ENCODE results near the gene MRPS6.

The MRPS6 gene

DNA sequence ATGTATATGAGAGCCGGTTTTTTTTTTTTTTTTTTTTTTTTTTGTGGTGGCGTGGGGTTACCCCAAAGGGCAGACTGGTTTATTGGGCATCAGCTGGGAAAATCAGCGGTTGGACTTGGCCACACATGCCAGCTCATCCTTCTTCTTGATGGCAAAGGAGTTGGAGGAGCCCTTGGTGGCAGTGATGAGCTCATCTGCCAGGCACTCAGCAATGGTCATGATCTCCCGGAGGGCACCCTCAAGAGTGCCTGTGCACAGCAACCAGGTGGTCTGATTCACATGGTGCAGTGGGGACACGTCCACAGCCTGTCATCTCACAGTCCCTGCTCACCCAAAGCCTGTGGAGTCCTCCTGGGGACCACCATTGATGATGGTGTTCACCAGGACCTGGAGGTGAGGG lies 62.0 kb downstream of the MRPS6 start:
- DNase-seq, result no peak

DNA sequence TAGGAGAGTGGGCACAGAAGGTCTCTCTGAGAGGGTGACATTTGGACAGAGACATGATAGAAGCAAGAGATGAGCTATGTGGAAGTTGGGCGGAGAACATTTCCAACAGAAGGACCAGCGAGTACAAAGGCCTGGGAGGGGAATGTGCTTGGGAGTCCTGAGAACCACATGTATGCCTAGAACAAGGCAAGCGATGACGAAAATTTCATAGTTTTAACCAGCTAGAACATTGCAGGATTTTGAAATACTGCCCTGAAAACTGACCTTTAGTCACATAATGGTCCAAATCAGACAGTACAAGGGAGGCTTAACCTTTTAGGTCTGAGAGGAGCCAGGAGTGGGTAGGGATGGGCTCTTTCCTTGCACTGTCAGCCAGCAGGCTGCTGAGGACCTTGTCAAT lies 68.0 kb downstream of the MRPS6 start:
- DNase-seq, result no peak

DNA sequence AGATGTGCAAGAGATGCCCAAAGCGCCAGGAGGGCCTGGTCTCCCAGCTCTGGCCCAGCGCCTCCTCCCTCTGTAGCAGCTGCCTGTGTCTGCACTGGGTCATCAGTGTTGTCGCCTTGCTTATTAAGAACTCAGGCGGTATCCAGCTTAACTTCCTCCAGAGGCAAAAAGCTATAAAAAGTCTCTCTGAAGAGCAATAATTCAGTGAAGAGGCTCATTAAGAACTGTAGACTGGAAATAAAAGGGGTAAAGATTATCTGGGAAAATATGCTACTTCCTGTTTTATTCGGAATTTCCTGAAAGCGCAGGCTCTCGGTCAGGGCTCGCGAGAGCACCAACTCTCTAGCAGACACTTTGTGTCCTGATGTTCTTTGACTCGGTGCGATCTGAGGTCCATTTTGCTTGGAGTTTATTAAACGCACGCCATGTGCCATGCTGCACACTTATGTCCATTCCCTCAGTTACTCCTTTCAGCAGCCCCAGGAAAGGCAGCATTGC lies 70.4 kb downstream of the MRPS6 start:
- no peak for DNase-seq

DNA sequence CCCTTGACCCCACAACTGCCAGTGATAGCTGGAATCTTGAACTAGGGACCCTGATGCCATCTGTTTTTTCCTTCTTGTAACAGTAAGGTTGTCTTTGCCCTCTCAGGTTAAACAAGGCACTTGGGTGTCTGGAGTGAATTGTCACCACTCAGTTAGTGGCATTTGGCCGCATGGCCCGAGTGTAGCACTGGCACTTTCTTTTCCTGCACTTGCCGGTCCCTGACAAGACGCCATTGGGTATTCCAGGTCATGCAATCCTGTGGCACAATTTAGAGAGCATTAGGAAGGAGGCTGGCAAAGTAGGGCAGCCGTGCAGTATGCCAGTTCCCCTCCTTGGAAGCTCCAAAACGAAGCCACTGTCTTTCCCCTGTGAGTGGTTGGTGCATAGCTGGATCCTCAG lies 70.8 kb downstream of the MRPS6 start:
- DNase-seq, result no peak

DNA sequence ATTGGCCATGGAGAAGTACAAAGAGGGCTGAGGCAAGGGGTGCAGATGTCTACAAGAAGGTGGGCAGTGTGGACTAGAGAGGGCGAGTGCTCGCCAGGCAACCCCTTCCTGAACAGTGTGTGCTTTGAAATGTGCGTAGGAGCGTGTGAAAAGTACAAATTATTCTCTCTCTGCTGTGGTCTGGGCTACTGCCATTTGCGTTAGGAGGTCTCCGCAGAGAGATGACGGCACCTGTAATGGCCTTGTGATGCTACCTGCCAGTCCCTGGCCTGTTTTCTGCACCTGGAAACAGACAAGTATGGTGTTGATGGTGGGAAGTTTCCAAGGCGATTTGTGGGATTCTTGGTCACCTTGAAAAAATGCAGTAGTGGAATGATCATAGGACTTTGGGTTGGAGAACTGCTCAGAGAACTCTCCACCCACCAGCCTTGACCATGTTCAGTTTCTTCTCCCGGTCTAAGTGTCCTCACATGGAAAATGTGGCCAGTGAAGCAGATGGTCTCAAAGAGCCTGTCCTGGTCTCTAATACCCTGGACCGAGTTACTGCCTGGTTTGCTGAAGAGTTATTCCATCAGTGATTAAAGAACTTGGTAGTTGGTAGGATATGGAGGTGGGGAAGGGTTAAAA lies 74.5 kb downstream of the MRPS6 start:
- no peak for DNase-seq

DNA sequence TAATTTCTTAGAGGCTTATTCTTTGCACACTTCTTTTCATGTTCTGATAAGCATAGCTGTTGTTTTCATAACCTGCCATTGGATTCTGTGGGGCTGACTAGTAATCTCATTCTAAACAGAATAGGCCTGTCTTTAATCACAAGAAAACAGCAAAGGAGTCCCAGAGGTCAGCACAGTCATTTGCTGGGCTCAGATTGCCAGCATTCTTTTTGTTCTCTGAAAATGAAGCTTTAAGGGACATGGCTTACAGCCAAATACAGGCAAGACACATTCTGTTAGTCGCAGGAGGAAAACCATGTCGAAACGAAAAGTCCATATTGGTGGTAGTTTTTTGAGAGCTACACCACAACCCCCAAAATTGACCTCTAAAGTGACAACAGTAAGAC lies 75.0 kb downstream of the MRPS6 start:
- DNase-seq, result no peak

DNA sequence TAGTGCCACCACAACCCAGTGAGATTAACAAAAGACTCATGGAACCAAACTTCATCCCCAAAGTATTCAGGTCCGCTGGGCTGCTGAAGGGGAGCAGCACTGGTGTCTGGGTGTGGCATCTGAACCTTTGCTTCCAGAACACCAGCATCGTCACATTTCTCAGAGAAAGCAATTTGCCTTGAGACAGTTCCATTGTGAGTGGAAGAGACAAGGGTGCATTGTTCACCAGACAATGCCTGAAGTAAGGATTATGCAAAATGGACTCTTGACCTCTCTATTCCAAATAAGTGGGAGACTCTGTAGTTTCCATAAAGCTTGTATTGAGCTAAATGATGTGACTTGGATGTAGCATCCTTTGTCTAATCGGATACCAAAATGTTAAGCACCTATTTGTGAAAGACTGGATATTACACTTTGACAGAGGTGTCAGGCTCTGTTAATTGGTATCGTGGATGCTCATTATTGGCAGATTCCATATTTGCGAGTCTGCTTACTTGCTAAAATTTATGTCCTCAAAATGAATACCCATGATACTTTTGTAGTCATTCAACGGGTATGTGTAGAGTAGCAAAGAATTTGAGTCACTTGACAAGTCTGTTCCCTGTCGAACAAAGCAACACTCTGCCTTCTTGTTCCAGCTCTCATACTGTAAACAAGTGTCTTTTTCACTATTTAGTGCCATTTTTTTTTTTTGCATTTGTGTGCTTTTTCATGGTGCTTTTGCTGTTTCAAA lies 75.6 kb downstream of the MRPS6 start:
- no peak for DNase-seq

DNA sequence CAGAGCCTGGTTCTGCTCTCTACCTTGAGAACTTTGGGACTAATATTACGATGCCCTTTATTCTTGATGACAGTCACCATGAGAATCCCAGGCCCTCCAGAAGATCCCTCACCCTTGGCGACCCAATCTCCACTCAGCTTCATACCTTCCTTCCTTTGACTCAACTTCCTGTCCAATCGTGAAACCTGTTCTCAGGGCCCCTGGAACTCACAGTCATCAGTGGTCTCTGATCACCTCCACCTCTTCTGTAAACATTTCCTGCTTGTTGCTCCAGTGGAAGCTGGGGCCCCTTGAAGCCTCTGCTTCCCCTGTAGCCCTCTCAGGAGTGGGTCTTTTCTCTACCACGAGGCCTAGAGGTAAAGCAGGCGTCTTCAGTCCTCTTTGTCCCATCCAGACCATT lies 79.1 kb downstream of the MRPS6 start:
- no peak for DNase-seq

DNA sequence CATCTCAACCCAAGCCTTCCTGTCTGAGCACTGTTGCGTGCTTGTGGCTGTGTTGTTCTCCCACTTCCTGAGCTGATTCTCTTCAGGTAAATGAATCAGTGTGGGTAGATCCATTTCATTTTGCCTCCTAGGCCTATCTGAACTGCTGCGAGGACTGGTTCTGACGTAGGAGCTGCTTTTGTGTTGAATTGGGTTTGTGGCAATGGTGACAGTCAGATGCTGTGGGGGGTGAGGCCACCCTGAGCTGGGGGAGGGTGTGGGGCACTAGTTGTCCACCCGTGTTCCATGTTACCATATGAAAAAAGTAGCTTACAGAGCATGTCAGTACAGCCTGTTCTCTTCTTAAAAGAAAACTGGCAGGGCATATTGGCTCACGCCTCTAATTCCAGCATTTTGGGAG lies 81.5 kb downstream of the MRPS6 start:
- DNase-seq, result no peak

DNA sequence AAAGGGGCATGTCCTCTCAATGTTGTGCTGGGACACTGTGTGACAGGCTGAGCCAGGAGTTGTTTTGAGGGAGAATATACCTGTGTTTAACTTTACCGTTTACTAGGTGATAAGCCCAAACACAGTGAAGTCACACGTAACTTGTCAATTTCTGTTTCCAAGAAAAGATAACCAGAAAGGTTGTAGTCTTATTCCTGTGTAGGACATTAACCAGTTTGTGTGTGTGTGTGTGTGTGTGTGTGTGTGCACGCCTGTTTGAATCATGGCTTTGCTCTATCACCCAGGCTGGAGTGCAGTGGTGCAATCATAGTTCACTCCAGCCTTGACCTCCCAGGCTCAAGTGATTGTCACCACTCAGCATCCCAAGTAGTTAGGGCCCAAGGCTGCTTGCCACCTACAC lies 83.6 kb downstream of the MRPS6 start:
- DNase-seq, result no peak

DNA sequence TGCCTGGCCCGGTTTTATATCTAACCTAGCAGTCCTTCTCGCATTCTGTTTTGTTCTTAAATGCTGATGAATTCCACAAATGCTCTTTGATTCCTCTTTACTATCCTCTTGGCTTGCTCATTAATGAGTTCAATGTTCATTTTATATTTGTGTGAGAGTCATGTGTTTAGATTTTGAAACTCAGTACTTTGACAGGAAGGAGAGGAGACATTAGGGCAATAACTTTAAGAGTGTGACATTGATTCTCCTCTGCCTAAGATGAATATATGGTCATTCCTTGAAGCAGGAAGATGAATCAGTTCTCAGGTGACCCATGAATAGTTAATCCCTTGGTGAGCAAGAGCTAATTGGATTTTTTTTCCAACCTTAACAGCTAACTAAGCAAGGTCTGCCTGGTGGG lies 84.1 kb downstream of the MRPS6 start:
- DNase-seq, result no peak

DNA sequence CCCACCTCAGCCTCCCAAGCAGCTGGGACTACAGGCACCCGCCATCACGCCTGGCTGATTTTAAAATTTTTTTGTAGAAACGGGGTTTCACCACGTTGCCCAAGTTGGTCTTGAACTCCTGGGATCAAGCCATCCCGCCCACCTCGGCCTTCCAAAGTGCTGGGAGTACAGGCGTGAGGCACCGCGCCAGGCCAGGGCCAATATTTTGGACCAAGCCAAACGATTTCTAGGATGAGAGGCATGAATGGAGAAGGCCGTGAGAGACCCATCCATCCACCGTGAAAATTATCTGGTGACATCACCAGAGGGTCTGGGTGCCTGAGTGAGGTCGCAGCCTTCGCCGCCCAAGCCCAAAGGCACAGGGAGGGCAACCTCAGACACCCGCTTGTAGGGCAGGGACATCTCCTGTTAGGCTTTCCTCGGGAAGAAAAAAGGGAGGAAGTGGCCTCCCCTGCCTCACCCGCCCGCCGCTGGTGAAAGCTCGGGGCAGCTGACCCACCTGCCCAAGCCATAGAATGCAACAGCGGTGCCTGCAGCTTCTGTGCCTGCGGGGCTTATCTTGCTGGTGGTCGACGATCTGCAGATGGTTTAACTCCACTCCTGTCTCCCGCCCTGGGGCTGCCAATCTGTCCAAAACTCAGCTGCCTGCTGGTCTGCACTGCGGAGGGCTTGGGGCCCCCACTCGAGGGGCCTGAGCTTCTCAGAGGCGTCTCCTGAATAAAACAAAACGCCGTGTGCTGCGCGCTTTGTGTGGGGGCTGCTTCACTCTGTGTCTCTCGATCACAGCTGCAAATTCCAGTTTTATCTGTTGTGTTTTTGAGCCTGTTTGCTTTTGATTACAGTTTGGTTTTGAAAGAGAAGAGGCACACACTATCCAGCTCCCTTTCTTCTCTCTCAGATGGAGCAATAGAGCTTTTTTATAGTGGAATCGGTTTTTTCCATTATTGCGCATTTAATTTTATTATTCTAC lies 85.8 kb downstream of the MRPS6 start:
- DNase-seq, result no peak

DNA sequence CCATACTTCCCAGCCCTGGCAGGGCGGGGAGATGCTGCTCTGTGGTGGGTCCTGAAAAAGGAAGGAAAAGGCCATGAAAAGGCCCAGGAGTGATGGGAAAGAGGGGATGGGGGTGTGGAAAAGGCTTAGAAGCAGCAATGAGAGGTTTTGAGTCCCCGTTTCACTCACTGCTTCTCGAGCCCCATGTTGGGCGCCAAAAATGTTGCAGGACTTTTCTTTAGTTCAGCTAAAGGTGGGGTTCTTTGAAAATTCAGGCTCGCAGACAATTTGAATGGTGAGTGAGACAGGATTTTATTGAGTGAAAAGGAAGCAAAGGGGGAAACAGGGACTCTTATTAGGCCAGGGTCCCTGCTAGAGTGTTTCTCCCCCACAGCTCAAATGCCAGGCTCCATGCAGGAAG lies 93.1 kb downstream of the MRPS6 start:
- DNase-seq, result no peak

DNA sequence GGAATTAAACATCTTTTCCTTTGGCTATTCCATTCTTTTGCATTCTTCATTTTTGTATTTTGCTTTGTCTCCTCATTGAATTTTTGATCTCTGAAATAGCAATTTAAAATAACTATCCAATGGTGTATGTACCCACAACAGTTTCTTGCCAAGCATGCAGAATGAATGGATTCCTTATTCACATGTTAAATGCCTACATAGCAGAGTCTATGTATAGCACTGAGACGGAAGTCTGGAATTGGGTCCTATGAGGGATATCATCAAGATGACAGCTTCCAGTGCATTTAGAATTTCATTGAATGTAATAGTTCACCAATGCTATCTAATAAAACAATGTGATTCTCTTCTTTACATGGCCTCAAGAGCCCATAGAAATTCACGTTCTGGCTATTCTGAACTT lies 97.5 kb downstream of the MRPS6 start:
- no peak for DNase-seq

DNA sequence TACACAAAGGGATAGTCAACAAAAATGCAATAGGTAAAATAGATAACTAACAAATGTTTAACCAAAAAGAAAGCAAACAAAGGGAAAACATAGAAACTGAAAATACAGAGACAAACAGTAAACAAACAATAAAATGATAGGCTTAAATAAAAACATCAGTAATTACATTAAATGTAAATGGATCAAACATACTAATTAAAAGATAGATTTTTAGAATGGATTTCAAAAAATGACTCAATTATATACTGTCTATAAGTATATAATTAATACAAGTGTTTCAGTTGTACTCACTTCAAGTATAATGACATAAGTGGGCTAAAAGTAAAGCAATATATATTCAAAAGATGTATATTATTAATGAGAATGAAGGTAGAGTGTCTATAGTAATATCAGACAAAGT lies 101.1 kb downstream of the MRPS6 start:
- DNase-seq, result no peak

DNA sequence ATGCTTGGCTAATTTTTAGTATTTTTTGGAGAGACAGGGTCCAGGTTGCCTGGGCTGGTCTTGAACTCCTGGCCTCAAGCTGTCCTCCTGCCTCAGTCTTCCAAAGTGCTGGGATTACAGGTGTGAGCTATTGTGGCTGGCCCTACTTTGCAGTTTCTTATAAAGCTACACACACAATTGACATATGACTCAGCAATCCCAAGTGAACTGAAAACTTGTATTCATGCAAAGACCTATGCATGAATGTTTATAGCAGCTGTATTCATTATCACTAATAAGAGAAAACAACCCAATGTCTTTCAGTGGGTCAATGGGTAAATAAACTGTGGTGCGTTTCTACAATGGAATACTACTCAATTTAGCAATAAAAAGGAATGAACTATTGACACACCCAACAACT lies 103.1 kb downstream of the MRPS6 start:
- DNase-seq, result no peak

DNA sequence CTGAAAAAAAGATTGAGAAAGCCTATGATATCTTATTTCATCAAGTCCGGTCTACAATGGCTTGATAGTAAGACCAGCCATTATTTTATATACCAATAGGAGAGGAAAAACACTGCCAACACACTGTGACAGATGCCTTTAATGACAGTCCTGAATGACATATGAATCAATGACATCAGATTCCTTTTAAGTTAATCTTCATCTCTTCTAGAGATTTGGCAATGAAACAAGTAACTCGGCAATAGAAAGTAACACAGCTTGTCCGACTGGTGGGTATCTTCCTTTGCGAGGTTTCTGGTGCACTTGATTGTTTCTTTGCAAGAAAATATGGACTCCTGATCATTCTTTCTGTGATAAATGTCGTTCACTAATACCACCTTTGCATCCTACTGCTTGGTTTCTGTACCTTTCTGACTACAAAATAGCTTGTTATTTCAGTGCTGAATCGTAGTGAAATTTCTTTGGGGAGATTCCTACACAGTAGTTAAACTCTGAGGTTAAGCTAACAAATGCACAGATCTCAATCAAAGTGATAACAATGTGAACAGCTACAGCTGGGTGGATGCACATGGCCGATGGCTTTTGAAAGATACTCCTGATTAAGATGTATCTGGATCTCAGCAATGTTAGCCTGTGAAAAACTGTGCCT lies 104.7 kb downstream of the MRPS6 start:
- no peak for DNase-seq

DNA sequence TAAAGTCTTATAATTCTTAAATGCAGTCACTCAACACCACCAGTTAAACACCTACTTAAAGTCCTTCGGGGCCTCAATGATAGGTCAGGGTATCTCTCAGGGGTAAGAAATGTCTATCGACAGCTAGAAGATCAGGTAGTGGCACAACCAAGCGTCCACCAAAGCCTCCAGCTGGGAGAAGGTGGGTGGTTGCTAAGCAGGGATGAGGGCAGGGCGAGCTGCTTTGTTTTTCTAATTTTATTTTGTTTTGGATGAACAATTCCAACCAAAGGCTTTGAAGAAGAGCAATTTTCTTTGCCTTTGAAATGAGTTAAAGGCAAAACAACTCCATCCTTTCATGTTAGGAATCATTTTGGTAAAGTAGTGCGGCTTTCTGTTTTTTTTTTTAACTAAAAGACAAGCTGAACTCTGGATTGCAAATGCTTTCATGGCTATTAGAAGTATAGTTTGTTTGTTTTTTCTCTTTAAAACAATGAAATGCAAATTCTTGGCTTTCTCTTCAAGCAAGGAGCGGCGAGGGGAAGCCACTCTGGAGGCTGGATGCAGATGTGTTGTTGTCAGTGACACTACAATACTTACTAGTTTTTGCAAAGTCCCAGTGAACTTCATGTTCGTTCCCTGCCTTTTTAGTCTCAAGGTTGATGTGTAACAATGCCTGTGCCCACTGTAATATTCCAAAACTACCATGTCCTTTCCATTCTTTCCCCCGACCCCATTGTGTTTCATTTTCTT lies 106.0 kb downstream of the MRPS6 start:
- no peak for DNase-seq

DNA sequence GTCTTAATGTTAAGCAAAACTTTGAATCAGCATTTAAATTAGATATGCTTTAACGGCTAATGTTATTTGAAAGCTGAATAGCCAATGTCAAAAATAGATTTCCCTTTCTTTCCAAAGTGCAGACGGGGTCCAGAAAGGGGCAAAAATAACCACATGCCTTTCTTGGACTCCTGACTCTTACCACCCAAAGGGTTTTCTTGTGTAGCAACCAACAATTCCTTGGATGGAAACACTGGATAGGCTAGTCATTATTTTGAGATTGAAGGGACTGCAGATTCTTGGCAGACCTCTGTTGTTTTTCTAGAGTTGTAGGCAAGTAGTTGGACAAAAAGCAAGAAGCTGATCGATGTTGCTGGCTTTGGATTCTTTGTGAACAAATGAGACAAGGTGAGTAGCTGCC lies 107.0 kb downstream of the MRPS6 start:
- DNase-seq, result no peak

DNA sequence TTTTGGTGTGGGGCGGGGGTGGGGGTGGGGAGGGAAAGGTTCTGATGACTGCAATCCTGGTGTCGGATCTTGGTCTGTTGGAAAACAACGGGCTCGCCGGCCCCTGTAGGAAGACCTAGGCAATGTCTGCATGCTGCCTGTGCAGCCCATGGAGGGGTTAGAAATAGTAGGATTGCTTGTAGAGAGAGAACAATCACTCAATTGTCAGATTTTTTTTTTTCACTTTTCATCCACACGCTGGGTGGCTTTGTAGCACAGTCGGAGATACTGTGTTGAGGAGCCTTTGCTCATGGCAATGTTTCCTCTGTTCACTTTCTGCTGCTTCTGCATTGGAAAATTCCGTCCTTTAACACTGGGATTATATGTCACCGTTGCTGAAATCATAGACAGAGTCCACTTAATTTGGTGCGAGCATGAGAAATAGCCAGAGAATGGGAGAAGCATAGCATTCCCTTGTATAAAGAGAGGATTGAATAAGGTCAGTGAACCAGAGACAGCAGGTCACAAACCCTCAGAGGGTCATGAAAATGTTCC lies 107.5 kb downstream of the MRPS6 start:
- no peak for DNase-seq

DNA sequence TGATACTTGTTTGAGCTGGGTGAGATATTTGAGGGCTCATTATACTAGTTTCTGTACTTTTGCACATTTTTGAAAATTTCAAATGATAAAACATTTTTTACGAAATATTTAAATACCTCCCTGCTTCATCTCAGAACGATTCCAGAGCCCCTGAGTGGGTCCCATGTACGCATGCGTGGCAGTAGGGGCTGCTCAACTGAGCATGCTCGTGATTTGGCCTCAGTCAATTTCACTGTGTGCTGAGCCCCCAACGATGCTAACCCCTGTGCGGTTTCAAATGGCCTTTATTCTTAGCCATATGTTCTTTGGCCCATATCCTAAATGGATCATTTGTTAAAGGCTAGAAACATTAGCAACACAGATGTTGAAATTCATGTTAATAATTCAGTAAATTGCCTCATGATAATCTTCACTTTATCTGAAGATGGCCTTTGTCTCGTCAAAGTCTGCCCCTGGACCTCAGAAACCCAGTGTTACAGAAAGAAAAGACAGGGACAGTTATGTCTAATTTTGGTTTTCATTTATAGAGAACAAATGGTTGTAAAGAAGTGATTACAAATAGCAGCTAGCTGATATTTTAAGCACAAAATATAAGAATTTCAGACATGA lies 108.2 kb downstream of the MRPS6 start:
- no peak for DNase-seq

DNA sequence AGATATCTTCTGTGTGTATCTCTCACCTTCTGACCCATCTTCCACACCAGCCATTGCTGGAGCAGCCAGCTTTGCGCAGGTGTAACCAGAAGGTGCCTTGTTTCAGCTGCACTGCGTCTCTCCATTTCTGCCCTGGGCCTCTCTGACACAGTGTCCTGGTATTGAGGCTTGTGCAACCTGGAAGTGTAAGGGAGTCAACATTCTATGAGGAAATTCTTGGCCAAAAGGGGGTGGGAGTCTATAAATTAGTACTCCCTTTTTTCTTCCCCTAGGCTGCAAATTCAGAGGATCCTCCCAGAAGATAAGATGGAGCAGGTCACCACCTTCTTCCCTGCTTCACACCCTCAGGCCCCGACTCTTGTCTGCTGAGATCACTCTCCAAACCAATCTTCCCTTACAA lies 109.1 kb downstream of the MRPS6 start:
- DNase-seq, result no peak

Measured in effector CD4-positive, alpha-beta T cell (primary cell).